H9 (cell line): ENCODE results near the gene RAP1GDS1. TPM values are rescaled to one million over a fixed set of nuclear protein-coding genes. Genes with fewer than 3 reads are reported as not detected.
A peak's percentile ranks its signal among the peaks of the same experiment; 100 is the strongest.

Source experiments
- DNase-seq: peaks from one replicate; pipeline ENCODE4 v3.0.0-alpha.2; 2017
- H2AFZ ChIP-seq: one replicate; pipeline ENCODE4 v1.6.1; 2013; ENCODE audit warnings: mild to moderate bottlenecking, low read length, control low read depth, moderate library complexity
- H2AK5ac ChIP-seq: 2 replicates; pipeline ENCODE4 v1.6.1; 2013; ENCODE audit warnings: low read length, control low read depth, mixed read lengths; ENCODE audit not compliant: insufficient read length
- H2BK120ac ChIP-seq: one replicate; pipeline ENCODE4 v1.6.1; 2013; ENCODE audit warnings: low read depth, mild to moderate bottlenecking, low read length, control low read depth, inconsistent platforms; ENCODE audit not compliant: poor library complexity, severe bottlenecking
- H2BK12ac ChIP-seq: 2 replicates; pipeline ENCODE4 v1.6.1; 2013; ENCODE audit warnings: low read length, control low read depth, mixed read lengths, low read depth; ENCODE audit not compliant: insufficient read length
- H2BK15ac ChIP-seq: 2 replicates; pipeline ENCODE4 v1.6.1; 2013; ENCODE audit warnings: low read depth, low read length, control low read depth
- H2BK20ac ChIP-seq: one replicate; pipeline ENCODE4 v1.6.1; 2013; ENCODE audit warnings: low read depth, mild to moderate bottlenecking, low read length, control low read depth, inconsistent platforms; ENCODE audit not compliant: poor library complexity, severe bottlenecking
- H2BK5ac ChIP-seq: 2 replicates; pipeline ENCODE4 v1.6.1; 2013; ENCODE audit warnings: low read length, control low read depth, mixed read lengths; ENCODE audit not compliant: insufficient read length
- H3K14ac ChIP-seq: 2 replicates; pipeline ENCODE4 v1.6.1; 2013; ENCODE audit warnings: low read length, control low read depth; ENCODE audit not compliant: insufficient read depth
- H3K18ac ChIP-seq: 2 replicates; pipeline ENCODE4 v1.6.1; 2013; ENCODE audit warnings: low read depth, mild to moderate bottlenecking, mixed read lengths, low read length, control low read depth; ENCODE audit not compliant: insufficient read length
- H3K23ac ChIP-seq: 2 replicates; pipeline ENCODE4 v1.6.1; 2013; ENCODE audit warnings: low read length, control low read depth, mixed read lengths, low read depth; ENCODE audit not compliant: insufficient read length
- H3K23me2 ChIP-seq: 2 replicates; pipeline ENCODE4 v1.6.1; 2013; ENCODE audit warnings: low read depth, mild to moderate bottlenecking, mixed read lengths, low read length, control low read depth; ENCODE audit not compliant: insufficient read length, poor library complexity, severe bottlenecking
- H3K27ac ChIP-seq: 2 replicates; pipeline ENCODE4 v1.5.1; 2013; ENCODE audit warnings: low read length, control low read depth, mixed read lengths, low read depth; ENCODE audit not compliant: insufficient read length
- H3K27me3 ChIP-seq: 2 replicates; pipeline ENCODE4 v1.6.1; 2013; ENCODE audit warnings: low read length, control low read depth, inconsistent platforms; ENCODE audit not compliant: insufficient read depth
- H3K4ac ChIP-seq: 2 replicates; pipeline ENCODE4 v1.6.1; 2013; ENCODE audit warnings: low read depth, mild to moderate bottlenecking, control low read depth, inconsistent platforms, low read length, moderate library complexity
- H3K4me1 ChIP-seq: 2 replicates; pipeline ENCODE4 v1.6.1; 2013; ENCODE audit warnings: low read length, control low read depth, inconsistent platforms; ENCODE audit not compliant: insufficient read depth
- H3K4me2 ChIP-seq: 2 replicates; pipeline ENCODE4 v1.6.1; 2013; ENCODE audit warnings: low read length, control low read depth, mixed read lengths; ENCODE audit not compliant: insufficient read length, insufficient read depth
- H3K56ac ChIP-seq: 2 replicates; pipeline ENCODE4 v1.6.1; 2013; ENCODE audit warnings: low read depth, mild to moderate bottlenecking, mixed read lengths, low read length, control low read depth; ENCODE audit not compliant: insufficient read length
- H3K79me1 ChIP-seq: 2 replicates; pipeline ENCODE4 v1.6.1; 2013; ENCODE audit warnings: low read depth, mild to moderate bottlenecking, moderate library complexity, low read length, control low read depth, inconsistent platforms; ENCODE audit not compliant: insufficient read depth, poor library complexity, severe bottlenecking
- H3K79me2 ChIP-seq: 2 replicates; pipeline ENCODE4 v1.6.1; 2013; ENCODE audit warnings: low read length, control low read depth, inconsistent platforms; ENCODE audit not compliant: insufficient read depth
- H3K9ac ChIP-seq: 2 replicates; pipeline ENCODE4 v1.6.1; 2013; ENCODE audit warnings: low read length, control low read depth, mixed read lengths; ENCODE audit not compliant: insufficient read length; ENCODE audit errors: extremely low read depth
- H3K9me3 ChIP-seq: one replicate; pipeline ENCODE4 v1.6.1; 2013; ENCODE audit warnings: low read depth, low read length, inconsistent platforms; ENCODE audit not compliant: control insufficient read depth
- H3T11ph ChIP-seq: one replicate; pipeline ENCODE4 v1.6.1; 2013; ENCODE audit warnings: mild to moderate bottlenecking, low read length, control low read depth, inconsistent platforms
- H4K20me1 ChIP-seq: one replicate; pipeline ENCODE4 v1.6.1; 2013; ENCODE audit not compliant: control insufficient read depth, insufficient read length, insufficient read depth
- H4K5ac ChIP-seq: 2 replicates; pipeline ENCODE4 v1.6.1; 2013; ENCODE audit warnings: low read depth, mild to moderate bottlenecking, mixed read lengths, low read length, control low read depth; ENCODE audit not compliant: insufficient read length
- H4K8ac ChIP-seq: replicated peaks from 2 replicates; pipeline ENCODE4 v1.6.1; 2013; ENCODE audit warnings: low read length, control low read depth, mixed read lengths, low read depth; ENCODE audit not compliant: insufficient read length
- H4K91ac ChIP-seq: 2 replicates; pipeline ENCODE4 v1.6.1; 2013; ENCODE audit warnings: low read depth, mild to moderate bottlenecking, moderate library complexity, mixed read lengths, low read length, control low read depth; ENCODE audit not compliant: insufficient read length
- H3K27ac Mint-ChIP-seq, 3 experiments: 2 replicates in 2 of 3; 3 replicates in 1 of 3; pipeline ENCODE4 v1.8.0; 2020 to 2021; ENCODE audit warnings: mixed read lengths in 3 of 3, mild to moderate bottlenecking in 1 of 3, moderate library complexity in 1 of 3
- H3K27me3 Mint-ChIP-seq: 2 replicates; pipeline ENCODE4 v1.8.0; 2021; ENCODE audit warnings: low read depth, mild to moderate bottlenecking, moderate library complexity, mixed read lengths
- H3K36me3 Mint-ChIP-seq, 3 experiments: 2 replicates in 2 of 3; 3 replicates in 1 of 3; pipeline ENCODE4 v1.8.0; 2020 to 2021; ENCODE audit warnings: low read depth in 3 of 3, mixed read lengths in 3 of 3; ENCODE audit not compliant: insufficient read depth in 1 of 3
- H3K4me1 Mint-ChIP-seq, 2 experiments: 2 replicates each; pipeline ENCODE4 v1.8.0; 2020; ENCODE audit warnings: mixed read lengths in 2 of 2
- H3K4me3 Mint-ChIP-seq, 2 experiments: 2 replicates in 1 of 2; 3 replicates in 1 of 2; pipeline ENCODE4 v1.8.0; 2020 to 2021; ENCODE audit warnings: mild to moderate bottlenecking in 2 of 2, mixed read lengths in 2 of 2, moderate library complexity in 1 of 2
- H3K9me3 Mint-ChIP-seq, 2 experiments: 2 replicates in 1 of 2; 3 replicates in 1 of 2; pipeline ENCODE4 v1.8.0; 2020; ENCODE audit warnings: mild to moderate bottlenecking in 2 of 2, mixed read lengths in 2 of 2, moderate library complexity in 1 of 2
- WGBS: extraction: QIAGEN DNeasy Blood & Tissue Kit; methylation state at CpG from one replicate; pipeline ENCODE4 v1.1.7; 2013; ENCODE audit warnings: missing lambda C conversion rate, low lambda C conversion rate, mixed read lengths; ENCODE audit not compliant: insufficient read length; ENCODE audit errors: extremely low coverage; 5-methylcytosine and 5-hydroxymethylcytosine counted together
- total RNA-seq: library from RNA; stranded (reverse); gene quantifications from 2 replicates; pipeline ENCODE4 v1.2.1, GENCODE V29; 2021
- TF ChIP-seq, protein P1 (sequence below): fragments of 200-600 bp; sonication (generic); conservative IDR thresholded peaks from 3 replicates; pipeline ENCODE4 v1.8.0; 2021; ENCODE audit warnings: antibody characterized with exemption, mild to moderate bottlenecking

The RAP1GDS1 gene
- total RNA-seq, 1 experiment from 2014 or later: 25.2 TPM

DNA sequence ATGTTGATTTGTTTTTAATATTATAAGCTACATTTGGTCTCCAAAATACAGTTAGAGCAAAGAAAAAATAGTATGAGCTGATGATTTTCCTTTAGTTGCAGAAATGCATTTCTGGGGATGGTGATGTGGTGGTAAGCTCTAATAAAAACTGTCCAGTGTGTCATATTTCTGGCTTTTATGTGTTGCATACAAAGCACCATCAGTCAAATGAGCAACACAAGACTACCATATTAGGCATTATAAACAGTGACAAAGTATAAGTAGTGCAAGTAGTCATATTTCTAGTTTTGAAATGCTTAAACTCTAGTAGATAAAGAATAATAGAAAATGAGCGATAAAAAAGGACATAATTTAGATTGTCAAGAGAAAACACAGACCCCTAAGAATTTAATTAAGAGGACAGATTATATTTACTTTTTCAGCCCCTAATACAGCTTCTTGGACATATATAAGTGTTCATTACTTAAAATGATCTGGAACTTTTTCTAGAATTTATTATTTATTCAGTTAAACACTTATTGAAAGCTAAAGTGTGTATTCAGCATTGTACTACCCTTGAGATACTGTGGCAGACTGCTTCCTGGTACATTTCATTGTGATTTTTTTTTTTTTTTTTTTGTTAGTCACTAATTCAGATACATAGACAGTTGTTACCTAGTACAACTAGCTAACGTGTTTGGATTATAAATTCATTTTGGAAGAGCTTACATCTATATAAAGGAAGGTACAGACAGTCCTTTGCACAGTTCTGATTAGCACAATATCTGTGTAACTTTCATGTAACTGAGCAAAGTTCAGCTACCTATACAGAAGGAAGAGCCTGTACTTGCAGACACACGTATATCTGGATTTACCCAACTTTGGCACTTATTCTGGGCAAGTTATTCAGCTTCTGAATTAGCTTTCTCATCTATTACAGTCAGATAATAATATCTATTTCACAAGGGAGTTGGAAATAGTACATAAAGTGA, 22.3 kb downstream of the RAP1GDS1 start:
- peaks cover 19 to 20% of the 10 kb centered on the region in 2 experiments for H3K4me1 Mint-ChIP-seq
- no peak overlapping the region for H3K14ac ChIP-seq
- H3K27me3 Mint-ChIP-seq: no peaks in the 10 kb centered on the region
- peaks cover 9 to 10% of the 10 kb centered on the region in 2 experiments; a peak in 4 of 5 replicates for H3K9me3 Mint-ChIP-seq
- no peak overlapping the region for H2AFZ ChIP-seq
- no peaks in the 10 kb centered on the region for H3K27me3 ChIP-seq
- H3K9me3 ChIP-seq: no peaks in the 10 kb centered on the region
- H4K91ac ChIP-seq: no peak overlapping the region
- H3K79me1 ChIP-seq: no peaks in the 10 kb centered on the region
- no peak overlapping the region for H3K23ac ChIP-seq
- H3K4me2 ChIP-seq: no peak overlapping the region
- no peak overlapping the region for H2BK120ac ChIP-seq
- no peak overlapping the region for H4K8ac ChIP-seq
- H2BK5ac ChIP-seq: no peak overlapping the region
- H3T11ph ChIP-seq: no peak overlapping the region
- no peaks in the 10 kb centered on the region for H3K23me2 ChIP-seq
- H3K9ac ChIP-seq: no peak overlapping the region
- H4K5ac ChIP-seq: no peak overlapping the region
- no peak for DNase-seq
- no CpG with 5 or more reads among the region's 3 CpGs for whole genome bisulfite sequencing
- no peak overlapping the region for H3K56ac ChIP-seq
- H4K20me1 ChIP-seq: no peaks in the 10 kb centered on the region
- H3K18ac ChIP-seq: no peak overlapping the region
- H2AK5ac ChIP-seq: no peak overlapping the region
- no peak overlapping the region for H2BK12ac ChIP-seq
- H3K4me1 ChIP-seq: no peaks in the 10 kb centered on the region
- no peak overlapping the region for H3K4me3 Mint-ChIP-seq
- H3K4ac ChIP-seq: no peak overlapping the region
- H2BK15ac ChIP-seq: no peak overlapping the region
- no peak overlapping the region for H3K27ac ChIP-seq
- TF ChIP-seq, protein P1, sequence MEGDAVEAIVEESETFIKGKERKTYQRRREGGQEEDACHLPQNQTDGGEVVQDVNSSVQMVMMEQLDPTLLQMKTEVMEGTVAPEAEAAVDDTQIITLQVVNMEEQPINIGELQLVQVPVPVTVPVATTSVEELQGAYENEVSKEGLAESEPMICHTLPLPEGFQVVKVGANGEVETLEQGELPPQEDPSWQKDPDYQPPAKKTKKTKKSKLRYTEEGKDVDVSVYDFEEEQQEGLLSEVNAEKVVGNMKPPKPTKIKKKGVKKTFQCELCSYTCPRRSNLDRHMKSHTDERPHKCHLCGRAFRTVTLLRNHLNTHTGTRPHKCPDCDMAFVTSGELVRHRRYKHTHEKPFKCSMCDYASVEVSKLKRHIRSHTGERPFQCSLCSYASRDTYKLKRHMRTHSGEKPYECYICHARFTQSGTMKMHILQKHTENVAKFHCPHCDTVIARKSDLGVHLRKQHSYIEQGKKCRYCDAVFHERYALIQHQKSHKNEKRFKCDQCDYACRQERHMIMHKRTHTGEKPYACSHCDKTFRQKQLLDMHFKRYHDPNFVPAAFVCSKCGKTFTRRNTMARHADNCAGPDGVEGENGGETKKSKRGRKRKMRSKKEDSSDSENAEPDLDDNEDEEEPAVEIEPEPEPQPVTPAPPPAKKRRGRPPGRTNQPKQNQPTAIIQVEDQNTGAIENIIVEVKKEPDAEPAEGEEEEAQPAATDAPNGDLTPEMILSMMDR: no peak
- peaks cover 2% of the 10 kb centered on the region; the same call in 1 of the 2 replicates for H3K79me2 ChIP-seq
- H2BK20ac ChIP-seq: no peak overlapping the region
- H3K36me3 Mint-ChIP-seq: peaks cover 7 to 16% (median 7%) of the 10 kb centered on the region in 3 experiments; a peak in 4 of 7 replicates
- peak overlapping the region in 1 of 3 experiments; percentile 66; a peak in 1 of 7 replicates for H3K27ac Mint-ChIP-seq
